Cardiac septum (tissue), 1 donor: ENCODE data around the gene MVD. TPM values are rescaled to one million over a fixed set of nuclear protein-coding genes. Genes with fewer than 3 reads are reported as not detected.

Source experiments
- DNase-seq: peaks from one replicate; pipeline ENCODE4 v3.0.0-alpha.2; 2020; ENCODE audit warnings: low spot score
- intact Hi-C: fragments of 100-400 bp; cut with DNase I; formaldehyde crosslinking; loops from one replicate; pipeline ENCODE4 v1.14.0; 2022
- total RNA-seq: library from RNA; stranded (reverse); fragmentation: NEBNext Ultra II Directional; extraction: Animal tissue kit (Norgen Biotek cat#: 25700); gene quantifications from one replicate; pipeline ENCODE4 v1.2.1, GENCODE V29; 2021
- donor health status: DM: no; HTN: no; CAD: no.

Gene MVD
- total RNA-seq, 1 donor from 2014 or later = 27.1 TPM

GRCh38 chr16:88661468-88661867 is 1.4 kb downstream of the MVD start:
- no peak for DNase-seq
- intact Hi-C loops = loop anchor here (5.0 kb wide), 1 partner anchor 69 kb away; no protein-coding TSS in a partner anchor

GRCh38 chr16:88659160-88659559 is 3.7 kb downstream of the MVD start:
- intact Hi-C loops = loop anchor here (5.0 kb wide), 1 partner anchor 43 kb away; no protein-coding TSS in a partner anchor
- DNase-seq = no peak

- intact Hi-C loops = loop anchor here (5.0 kb wide), 1 partner anchor 44 kb away; no protein-coding TSS in a partner anchor
- no peak for DNase-seq
Measured at GRCh38 chr16:88658714-88659113, 4.2 kb downstream of the MVD start.

GRCh38 chr16:88657371-88657770 is 5.5 kb downstream of the MVD start:
- DNase-seq = no peak
- intact Hi-C loops = loop anchor here (5.0 kb wide), 1 partner anchor 45 kb away; no protein-coding TSS in a partner anchor

GRCh38 chr16:88656291-88656980 is 6.5 kb downstream of the MVD start:
- no peak for DNase-seq
- intact Hi-C loops = loop anchor here (5.0 kb wide), 1 partner anchor 46 kb away; no protein-coding TSS in a partner anchor

- DNase-seq = no peak
- intact Hi-C loops = loop anchor here (5.0 kb wide), 1 partner anchor 46 kb away; no protein-coding TSS in a partner anchor
Measured at GRCh38 chr16:88655733-88656281, 7.1 kb downstream of the MVD start.

- DNase-seq = no peak
- intact Hi-C loops = loop anchor here (5.0 kb wide), 1 partner anchor 47 kb away; no protein-coding TSS in a partner anchor
Measured at GRCh38 chr16:88655053-88655732, 7.7 kb downstream of the MVD start.

- DNase-seq = no peak
- intact Hi-C loops = loop anchor here (5.0 kb wide), 1 partner anchor 48 kb away; no protein-coding TSS in a partner anchor
Measured at GRCh38 chr16:88654363-88655052, 8.4 kb downstream of the MVD start.

- intact Hi-C loops = no loop called here
- DNase-seq = no peak
Measured at GRCh38 chr16:88653596-88654362, 9.1 kb downstream of the MVD start.

- intact Hi-C loops = no loop called here
Measured at GRCh38 chr16:88653101-88653500, 9.8 kb downstream of the MVD start.

GRCh38 chr16:88652762-88653063 is 10.2 kb downstream of the MVD start:
- intact Hi-C loops = no loop called here
- DNase-seq = no peak

More at GRCh38 chr16:88653101-88653500, 9.8 kb downstream of the MVD start:
- no peak for DNase-seq

- DNase-seq = no peak
- intact Hi-C loops = no loop called here
Measured at GRCh38 chr16:88651989-88652761, 10.7 kb downstream of the MVD start.

- intact Hi-C loops = no loop called here
- peak; percentile 88 for DNase-seq
Measured at GRCh38 chr16:88651276-88651988, 11.5 kb downstream of the MVD start.

- peak; percentile 93 for DNase-seq
- intact Hi-C loops = no loop called here
Measured at GRCh38 chr16:88650749-88651275, 12.1 kb downstream of the MVD start, which contains the start of gene CYBA. TSS of gene CYBA (minus strand) at chr16:88651053. CDS start at chr16:88651013, 40 bp downstream.

- peak; percentile 85 for DNase-seq
- intact Hi-C loops = no loop called here
Measured at GRCh38 chr16:88649924-88650748, 12.8 kb downstream of the MVD start.

- intact Hi-C loops = no loop called here
- no peak for DNase-seq
Measured at GRCh38 chr16:88649195-88649923, 13.5 kb downstream of the MVD start.
